GM12892 (cell line): Measurements from ENCODE around the gene THOP1.

Experiments used
- DNase-seq: peaks from one replicate; pipeline ENCODE4 v3.0.0; 2011; ENCODE audit not compliant: insufficient read length
- FAIRE-seq: peaks from 2 replicates; lab custom pipeline; 2011; peaks lifted over from hg19 to GRCh38; lab: Jason Lieb, UNC
- POLR2A ChIP-seq: IDR thresholded peaks from 2 replicates; pipeline ENCODE4 v1.6.1; 2011; ENCODE audit warnings: low read depth, low read length, control low read depth
- POLR2AphosphoS5 ChIP-seq: IDR thresholded peaks from 2 replicates; pipeline ENCODE4 v1.6.1; 2011; ENCODE audit warnings: low read depth, low read length, control low read depth
- TAF1 ChIP-seq: IDR thresholded peaks from 2 replicates; pipeline ENCODE4 v1.6.1; 2011; ENCODE audit warnings: low read depth, mild to moderate bottlenecking, control low read depth, low read length, borderline replicate concordance

Gene THOP1

DNA sequence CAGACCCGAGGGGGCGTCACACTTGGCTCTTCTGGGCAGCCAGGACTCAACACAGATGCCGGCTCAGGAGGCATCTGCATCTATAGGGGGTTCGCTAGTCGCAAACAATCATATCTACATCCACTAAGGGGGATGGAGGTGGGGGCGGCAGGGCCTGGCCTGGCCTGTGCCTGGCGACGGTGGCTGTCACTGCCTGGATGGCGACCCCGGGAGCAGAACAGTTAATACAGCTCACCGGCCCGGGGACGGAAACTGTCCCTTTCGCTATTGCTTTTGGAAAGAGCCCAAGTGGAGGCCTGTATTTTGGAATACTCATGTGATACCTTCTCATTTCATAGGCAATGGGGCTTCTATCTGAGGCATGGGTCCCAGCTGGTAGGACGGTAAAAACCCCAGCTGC lies 19.9 kb upstream of the THOP1 start:
- FAIRE-seq (no peak), DNase-seq (no peak)
- no peak for TF ChIP-seq POLR2AphosphoS5
- no peak for TF ChIP-seq TAF1
- no peak for TF ChIP-seq POLR2A

DNA sequence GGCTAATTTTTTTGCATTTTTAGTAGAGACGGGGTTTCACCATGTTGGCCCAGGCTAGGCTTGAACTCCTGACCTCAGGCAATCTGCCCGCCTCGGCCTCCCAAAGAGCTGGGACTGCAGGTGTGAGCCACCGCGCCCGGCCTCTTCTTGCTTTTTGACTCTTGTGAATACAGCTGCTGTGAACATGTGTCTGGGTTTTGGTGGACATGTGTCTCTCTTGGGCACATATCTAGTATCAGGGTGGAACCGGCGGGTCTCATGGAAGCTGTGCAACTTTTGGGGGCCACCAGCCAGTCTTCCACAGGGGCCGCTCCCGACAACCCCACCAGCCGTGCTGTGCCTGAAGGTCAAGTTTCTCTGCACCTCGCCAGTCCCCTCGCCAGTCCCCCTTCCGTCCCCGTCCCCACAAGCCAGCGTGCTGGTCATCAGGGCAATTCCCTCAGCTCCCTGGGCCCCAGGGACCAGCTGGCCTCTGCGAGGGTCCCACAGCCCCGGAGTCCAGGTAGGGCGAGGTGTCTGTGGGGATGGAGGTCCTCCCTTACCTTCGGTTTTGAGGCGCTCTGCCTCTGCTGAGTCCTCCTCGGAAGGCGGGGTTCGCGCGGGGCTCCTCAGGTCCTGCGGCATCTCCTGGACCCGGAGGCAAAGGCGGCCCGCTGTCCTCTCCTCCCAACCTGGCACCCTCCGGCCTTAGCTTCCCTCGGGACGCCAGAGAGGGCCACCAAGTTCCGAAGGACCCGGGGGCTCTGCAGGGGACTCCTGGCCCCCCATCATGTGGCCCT lies 18.5 kb upstream of the THOP1 start:
- no peak for TF ChIP-seq POLR2AphosphoS5
- TF ChIP-seq POLR2A, result no peak
- TF ChIP-seq TAF1, result no peak
- no peak for FAIRE-seq

DNA sequence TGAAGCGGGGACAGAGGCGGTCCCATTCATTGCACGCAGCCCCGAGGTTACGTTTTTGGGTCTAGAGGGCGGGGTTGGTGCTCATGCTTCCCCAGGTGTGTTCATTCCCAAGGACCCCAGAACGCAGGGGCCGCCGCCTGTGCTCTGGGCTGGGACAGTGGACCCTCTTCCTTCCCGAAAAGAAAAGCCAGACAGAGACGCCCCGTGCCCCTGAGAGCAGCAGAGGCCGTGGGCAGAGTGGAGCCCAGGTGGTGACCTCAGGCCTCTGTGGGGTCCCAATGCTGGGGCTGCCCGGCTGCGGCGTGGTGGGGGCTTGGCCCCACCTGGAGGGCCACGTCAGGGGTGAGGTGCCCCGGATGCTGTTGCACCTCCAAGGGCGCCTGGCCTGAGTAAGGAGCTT lies 17.6 kb upstream of the THOP1 start:
- FAIRE-seq (no peak), DNase-seq (no peak)
- TF ChIP-seq TAF1 (no peak), POLR2A (no peak), POLR2AphosphoS5 (no peak)

More for the DNA sequence above, 18.5 kb upstream of the THOP1 start:
- no peak for DNase-seq

DNA sequence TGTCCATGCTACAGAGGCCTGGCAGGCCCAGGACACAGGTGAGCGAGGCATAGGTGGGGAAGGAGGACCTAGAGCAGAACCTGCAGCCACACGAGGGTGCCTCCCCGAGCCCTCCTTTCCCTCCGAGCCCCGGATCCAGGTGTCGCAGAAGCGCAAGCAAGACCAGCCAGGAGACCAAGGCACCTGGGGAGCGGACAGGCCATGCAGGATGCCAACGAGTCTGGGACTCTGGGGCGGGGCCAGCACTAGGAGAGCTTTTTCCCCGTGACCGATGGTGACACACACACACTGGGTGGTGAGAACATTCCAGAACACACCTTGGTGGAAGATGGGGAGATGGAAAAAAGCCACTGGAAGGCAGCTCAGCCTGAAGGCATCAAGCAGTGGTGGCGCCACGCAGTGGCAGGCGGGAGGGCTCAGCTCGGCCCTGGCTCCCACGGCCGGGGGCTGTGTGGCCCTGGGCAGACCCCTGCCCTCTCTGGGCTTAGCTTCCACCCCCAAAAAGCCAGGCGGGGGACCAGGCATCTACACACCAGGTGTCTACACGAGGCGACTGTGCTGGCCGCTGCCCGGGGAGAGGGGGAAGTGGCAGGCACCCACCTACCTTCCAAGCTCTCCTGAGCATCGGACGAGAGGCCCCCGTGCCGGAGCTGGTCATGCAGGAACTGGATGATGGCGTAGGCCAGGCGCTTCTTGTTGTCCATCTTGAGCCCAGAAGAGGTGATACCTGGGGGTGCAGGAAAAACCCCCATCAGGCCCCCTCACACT lies 16.8 kb upstream of the THOP1 start:
- no peak for FAIRE-seq
- TF ChIP-seq POLR2A (no peak), TAF1 (no peak), POLR2AphosphoS5 (no peak)

DNA sequence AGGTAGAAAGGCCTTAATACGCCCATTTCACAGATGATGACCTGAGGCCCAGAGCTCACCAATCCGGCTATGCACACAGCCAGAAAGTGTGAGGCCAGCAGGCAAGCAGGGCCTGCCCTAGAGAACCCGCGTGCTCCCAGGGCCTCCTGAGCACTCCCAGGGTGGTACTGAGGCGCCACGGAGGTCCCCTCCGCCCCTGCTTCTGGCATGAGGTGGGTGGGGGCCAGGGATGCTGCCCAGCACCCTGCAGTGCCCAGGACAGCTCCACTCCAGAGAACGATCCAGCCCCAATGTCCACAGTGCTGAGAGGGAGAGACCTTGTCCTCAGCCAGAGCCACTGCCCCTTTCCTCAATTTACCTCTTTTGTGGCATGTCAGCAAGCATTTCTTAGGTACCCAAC lies 16.1 kb upstream of the THOP1 start:
- FAIRE-seq (no peak), DNase-seq (no peak)
- TF ChIP-seq TAF1, result no peak
- TF ChIP-seq POLR2AphosphoS5, result no peak
- TF ChIP-seq POLR2A, result no peak

More for the DNA sequence above, 16.8 kb upstream of the THOP1 start:
- DNase-seq, result no peak

DNA sequence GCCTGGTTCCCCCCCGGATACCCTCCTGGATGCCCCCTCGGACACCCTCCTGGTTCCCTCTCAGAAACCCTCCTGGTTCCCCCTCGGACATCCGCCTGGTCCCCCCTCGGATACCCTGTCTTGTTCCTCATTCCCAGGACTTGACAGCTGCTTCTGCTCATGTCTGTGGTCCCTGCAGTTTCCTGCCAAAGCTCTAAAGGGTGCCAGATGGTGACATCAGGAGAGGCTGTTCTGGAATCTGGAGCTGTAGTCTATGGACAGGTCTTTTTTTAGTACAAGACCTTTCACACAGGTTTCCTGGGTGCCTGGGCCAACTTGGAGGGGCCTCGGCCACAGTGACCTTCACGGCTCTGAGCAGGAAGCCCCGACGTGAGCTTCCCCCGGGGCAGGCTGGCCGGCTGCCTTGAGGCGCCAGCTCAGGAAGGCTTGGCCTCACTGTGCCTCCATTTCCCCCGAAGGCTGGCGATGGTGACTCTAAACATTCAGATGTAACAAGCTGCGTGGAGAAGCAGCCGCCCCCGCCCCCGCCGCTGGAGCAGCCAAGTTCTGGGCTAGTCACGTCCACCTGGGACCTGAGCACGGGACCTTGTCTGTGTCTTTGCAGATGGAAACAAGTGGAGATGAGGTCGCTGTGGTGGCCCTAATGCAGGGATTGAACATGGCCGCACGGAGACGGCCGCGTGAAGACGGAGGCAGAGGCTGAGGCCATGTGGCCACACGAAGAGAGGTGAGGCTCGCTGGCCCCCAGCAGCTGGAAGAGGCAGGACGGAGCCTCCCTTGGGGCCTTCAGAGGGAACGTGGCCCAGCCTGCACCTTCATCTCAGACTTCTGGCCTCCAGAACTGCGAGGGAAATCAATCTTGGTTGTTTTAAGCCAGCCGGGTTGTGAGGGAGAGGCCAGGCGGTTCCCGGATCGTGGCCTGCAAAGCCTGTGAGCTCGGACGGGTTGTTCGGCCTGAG lies 15.0 kb upstream of the THOP1 start:
- TF ChIP-seq TAF1, result no peak
- no peak for TF ChIP-seq POLR2A
- no peak for TF ChIP-seq POLR2AphosphoS5
- FAIRE-seq (no peak), DNase-seq (no peak)

DNA sequence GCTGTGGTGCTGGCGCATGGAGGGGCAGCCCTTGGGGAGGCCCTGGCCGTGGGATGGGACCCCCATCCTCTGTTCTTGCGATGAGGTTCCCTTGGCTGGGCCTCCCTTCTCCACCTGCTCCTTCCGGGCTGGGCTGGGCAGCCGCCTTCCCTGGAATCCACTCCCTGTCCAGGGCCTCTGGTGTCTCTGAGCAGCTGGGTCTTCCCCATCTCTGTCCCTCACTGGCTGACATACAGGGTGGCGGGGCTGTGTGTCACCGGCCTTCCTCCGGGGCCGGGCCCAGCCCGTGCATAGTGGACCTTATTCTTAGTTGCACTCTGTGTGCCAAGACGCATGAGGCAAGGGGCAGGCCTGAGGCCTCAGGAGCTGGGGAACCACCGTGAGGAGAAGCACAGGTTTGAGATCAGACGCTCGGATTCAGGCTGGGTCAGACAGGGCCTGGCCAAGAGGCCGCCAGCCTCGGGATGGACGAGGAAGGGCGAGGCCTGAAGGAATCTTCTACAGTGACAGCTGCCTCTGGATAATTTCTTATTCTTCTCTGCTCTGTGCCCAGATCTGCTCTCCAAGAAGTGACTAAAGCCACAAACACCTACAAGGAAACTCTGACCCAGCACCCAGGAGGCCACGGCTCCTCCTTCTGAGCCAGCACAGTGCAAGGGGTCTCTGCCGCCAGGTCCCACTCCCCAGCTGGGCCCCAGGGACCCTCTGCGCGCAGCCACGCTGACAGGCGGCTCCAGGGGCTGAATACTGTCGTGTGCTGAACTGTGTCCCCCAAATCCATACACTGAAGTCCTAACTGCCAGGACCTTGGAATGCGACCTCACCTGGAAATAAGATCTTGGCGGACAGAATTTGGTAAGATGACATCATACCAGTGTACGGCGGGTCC lies 13.3 kb upstream of the THOP1 start:
- no peak for TF ChIP-seq POLR2A
- TF ChIP-seq TAF1, result no peak
- TF ChIP-seq POLR2AphosphoS5, result no peak
- FAIRE-seq (no peak), DNase-seq (no peak)

DNA sequence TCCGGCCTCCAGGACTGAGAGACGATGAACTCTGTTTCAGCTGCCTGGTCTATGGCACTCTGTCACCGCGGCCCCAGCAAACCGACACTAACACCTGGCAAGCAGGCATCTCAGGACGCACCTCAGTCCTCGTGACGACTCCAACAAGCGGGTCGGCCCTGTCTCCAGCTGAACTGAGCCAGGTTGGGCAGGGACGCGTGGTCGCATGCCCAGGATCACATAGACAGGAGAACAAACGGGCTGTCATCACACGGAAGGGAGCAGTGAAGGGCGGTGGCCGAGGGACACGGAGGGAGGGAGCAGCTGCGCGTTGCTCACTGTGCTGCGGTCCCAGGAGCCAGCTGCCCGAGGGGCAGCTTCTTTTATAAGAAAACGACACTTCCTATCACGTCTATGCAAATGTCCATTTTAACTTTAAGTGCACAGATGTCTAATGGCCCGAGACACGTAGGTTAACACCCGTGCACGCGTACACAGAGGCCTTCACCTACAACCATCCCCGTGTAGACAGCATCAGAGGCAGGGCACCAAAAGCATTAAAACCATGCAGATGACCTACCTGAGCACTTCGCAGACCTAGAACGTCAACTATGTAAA lies 11.1 kb upstream of the THOP1 start:
- FAIRE-seq (no peak), DNase-seq (no peak)
- TF ChIP-seq POLR2A (no peak), POLR2AphosphoS5 (no peak), TAF1 (no peak)

DNA sequence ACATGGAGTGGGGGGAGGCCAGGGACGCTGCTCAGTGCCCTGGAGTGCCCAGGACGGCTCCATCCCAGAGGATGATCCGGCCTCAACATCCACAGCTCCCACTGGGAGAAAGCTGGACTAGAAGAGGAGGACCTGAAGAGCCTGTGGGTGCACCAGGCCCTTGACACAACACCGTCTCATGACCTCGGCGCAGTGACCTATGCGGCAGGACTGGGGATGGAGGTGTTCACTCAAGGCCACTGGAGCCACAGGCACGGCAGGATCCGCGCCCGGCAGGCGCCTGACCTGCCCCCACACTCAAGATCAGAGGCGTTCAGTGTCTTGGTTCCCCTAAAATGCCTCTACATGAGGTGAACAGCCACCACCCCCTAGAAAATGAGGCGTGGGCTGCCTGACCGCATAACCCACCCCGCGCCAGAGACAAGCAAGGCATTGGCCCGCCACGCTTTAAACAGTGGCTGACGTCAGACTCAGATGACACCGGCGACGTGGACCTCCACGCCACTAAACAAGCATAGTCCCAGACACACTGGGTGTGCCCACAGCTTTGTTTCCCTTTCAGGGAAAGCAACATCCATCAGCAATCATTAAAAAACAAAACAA lies 10.2 kb upstream of the THOP1 start:
- no peak for FAIRE-seq
- no peak for DNase-seq

More for the DNA sequence above, 10.2 kb upstream of the THOP1 start:
- TF ChIP-seq TAF1 (no peak), POLR2A (no peak), POLR2AphosphoS5 (no peak)
